ENCODE data around the gene LINGO3.

LINGO3 gene

GRCh38 chr19:2325281-2326046 is 17.5 kb upstream of the LINGO3 start:
- peak overlapping the region; percentile 62 for H3K27ac Mint-ChIP-seq
- H3K4me3 Mint-ChIP-seq, result peak overlapping the region; percentile 71
- H3K4me1 Mint-ChIP-seq (ENCODE audit: low read depth), result peaks cover 35% of the 10 kb centered on the region

GRCh38 chr19:2324220-2324948 is 16.4 kb upstream of the LINGO3 start:
- Mint-ChIP-seq H3K27me3 (ENCODE audit: low read depth) (no peaks in the 10 kb centered on the region), H3K36me3 (ENCODE audit: low read depth) (peaks cover 18% of the 10 kb centered on the region), H3K27ac (no peak overlapping the region), H3K9me3 (no peaks in the 10 kb centered on the region), H3K4me1 (ENCODE audit: low read depth) (peaks cover 26% of the 10 kb centered on the region), H3K4me3 (no peak overlapping the region)

More at GRCh38 chr19:2325281-2326046, 17.5 kb upstream of the LINGO3 start:
- Mint-ChIP-seq H3K36me3 (ENCODE audit: low read depth) (peaks cover 23% of the 10 kb centered on the region), H3K9me3 (no peaks in the 10 kb centered on the region), H3K27me3 (ENCODE audit: low read depth) (no peaks in the 10 kb centered on the region)

GRCh38 chr19:2323707-2324106 is 15.8 kb upstream of the LINGO3 start:
- Mint-ChIP-seq H3K27ac (no peak overlapping the region), H3K4me1 (ENCODE audit: low read depth) (peaks cover 22% of the 10 kb centered on the region), H3K4me3 (no peak overlapping the region), H3K27me3 (ENCODE audit: low read depth) (no peaks in the 10 kb centered on the region), H3K9me3 (no peaks in the 10 kb centered on the region), H3K36me3 (ENCODE audit: low read depth) (peaks cover 18% of the 10 kb centered on the region)

GRCh38 chr19:2321565-2322283 is 13.8 kb upstream of the LINGO3 start:
- no peak overlapping the region for H3K4me3 Mint-ChIP-seq
- H3K4me1 Mint-ChIP-seq (ENCODE audit: low read depth), result peaks cover 12% of the 10 kb centered on the region
- no peak overlapping the region for H3K27ac Mint-ChIP-seq
- no peaks in the 10 kb centered on the region for H3K9me3 Mint-ChIP-seq
- H3K27me3 Mint-ChIP-seq (ENCODE audit: low read depth), result no peaks in the 10 kb centered on the region
- H3K36me3 Mint-ChIP-seq (ENCODE audit: low read depth), result peaks cover 12% of the 10 kb centered on the region

GRCh38 chr19:2320939-2321338 is 13.0 kb upstream of the LINGO3 start:
- H3K4me3 Mint-ChIP-seq, result no peak overlapping the region
- no peaks in the 10 kb centered on the region for H3K27me3 Mint-ChIP-seq (ENCODE audit: low read depth)
- no peak overlapping the region for H3K27ac Mint-ChIP-seq
- peaks cover 5% of the 10 kb centered on the region for H3K4me1 Mint-ChIP-seq (ENCODE audit: low read depth)
- no peaks in the 10 kb centered on the region for H3K9me3 Mint-ChIP-seq
- peaks cover 8% of the 10 kb centered on the region for H3K36me3 Mint-ChIP-seq (ENCODE audit: low read depth)

GRCh38 chr19:2320049-2320448 is 12.1 kb upstream of the LINGO3 start:
- no peak overlapping the region for H3K4me3 Mint-ChIP-seq
- no peak overlapping the region for H3K27ac Mint-ChIP-seq
- H3K9me3 Mint-ChIP-seq, result peaks cover 7% of the 10 kb centered on the region
- peaks cover 4% of the 10 kb centered on the region for H3K27me3 Mint-ChIP-seq (ENCODE audit: low read depth)
- no peaks in the 10 kb centered on the region for H3K4me1 Mint-ChIP-seq (ENCODE audit: low read depth)
- peaks cover 4% of the 10 kb centered on the region for H3K36me3 Mint-ChIP-seq (ENCODE audit: low read depth)

- Mint-ChIP-seq H3K27ac (no peak overlapping the region), H3K4me1 (ENCODE audit: low read depth) (no peaks in the 10 kb centered on the region), H3K27me3 (ENCODE audit: low read depth) (peaks cover 9% of the 10 kb centered on the region), H3K9me3 (peaks cover 12% of the 10 kb centered on the region), H3K36me3 (ENCODE audit: low read depth) (peaks cover 1% of the 10 kb centered on the region), H3K4me3 (no peak overlapping the region)
Measured at GRCh38 chr19:2319551-2319950, 11.6 kb upstream of the LINGO3 start.

- Mint-ChIP-seq H3K27me3 (ENCODE audit: low read depth) (peaks cover 14% of the 10 kb centered on the region), H3K4me3 (no peak overlapping the region), H3K4me1 (ENCODE audit: low read depth) (no peaks in the 10 kb centered on the region), H3K36me3 (ENCODE audit: low read depth) (no peaks in the 10 kb centered on the region), H3K9me3 (peaks cover 13% of the 10 kb centered on the region), H3K27ac (no peak overlapping the region)
Measured at GRCh38 chr19:2318923-2319322, 11.0 kb upstream of the LINGO3 start.

GRCh38 chr19:2317756-2318155 is 9.8 kb upstream of the LINGO3 start:
- Mint-ChIP-seq H3K4me3 (no peak overlapping the region), H3K4me1 (ENCODE audit: low read depth) (no peaks in the 10 kb centered on the region), H3K27ac (no peak overlapping the region), H3K9me3 (peaks cover 13% of the 10 kb centered on the region), H3K36me3 (ENCODE audit: low read depth) (no peaks in the 10 kb centered on the region), H3K27me3 (ENCODE audit: low read depth) (peaks cover 25% of the 10 kb centered on the region)

GRCh38 chr19:2317300-2317699 is 9.3 kb upstream of the LINGO3 start:
- Mint-ChIP-seq H3K9me3 (peaks cover 13% of the 10 kb centered on the region), H3K27ac (no peak overlapping the region), H3K4me3 (no peak overlapping the region), H3K27me3 (ENCODE audit: low read depth) (peaks cover 25% of the 10 kb centered on the region), H3K4me1 (ENCODE audit: low read depth) (no peaks in the 10 kb centered on the region), H3K36me3 (ENCODE audit: low read depth) (no peaks in the 10 kb centered on the region)

GRCh38 chr19:2315818-2316353 is 7.9 kb upstream of the LINGO3 start:
- Mint-ChIP-seq H3K4me3 (no peak overlapping the region), H3K9me3 (peaks cover 13% of the 10 kb centered on the region), H3K4me1 (ENCODE audit: low read depth) (no peaks in the 10 kb centered on the region), H3K27me3 (ENCODE audit: low read depth) (peaks cover 33% of the 10 kb centered on the region), H3K27ac (no peak overlapping the region), H3K36me3 (ENCODE audit: low read depth) (no peaks in the 10 kb centered on the region)

GRCh38 chr19:2315121-2315817 is 7.3 kb upstream of the LINGO3 start:
- no peak overlapping the region for H3K27ac Mint-ChIP-seq
- H3K4me1 Mint-ChIP-seq (ENCODE audit: low read depth), result no peaks in the 10 kb centered on the region
- H3K9me3 Mint-ChIP-seq, result peaks cover 13% of the 10 kb centered on the region
- H3K4me3 Mint-ChIP-seq, result no peak overlapping the region
- H3K27me3 Mint-ChIP-seq (ENCODE audit: low read depth), result peaks cover 39% of the 10 kb centered on the region
- H3K36me3 Mint-ChIP-seq (ENCODE audit: low read depth), result no peaks in the 10 kb centered on the region

GRCh38 chr19:2312820-2313501 is 5.0 kb upstream of the LINGO3 start:
- Mint-ChIP-seq H3K4me3 (no peak overlapping the region), H3K36me3 (ENCODE audit: low read depth) (peaks cover 3% of the 10 kb centered on the region), H3K27me3 (ENCODE audit: low read depth) (peaks cover 60% of the 10 kb centered on the region), H3K4me1 (ENCODE audit: low read depth) (peaks cover 2% of the 10 kb centered on the region), H3K27ac (no peak overlapping the region), H3K9me3 (peaks cover 13% of the 10 kb centered on the region)
